ENCODE measurements around the gene POLR3A.

The POLR3A gene

GRCh38 chr10:77975086-77975666, 54.1 kb downstream of the POLR3A start:
- Histone ChIP-seq H3K4me3 (ENCODE audit: severe bottlenecking) (no peak overlapping the region), H3K27me3 (ENCODE audit: insufficient read depth, poor library complexity, severe bottlenecking) (no peaks in the 10 kb centered on the region), H3K4me1 (ENCODE audit: insufficient read depth, poor library complexity, severe bottlenecking) (peaks cover 8% of the 10 kb centered on the region), H3K27ac (ENCODE audit: poor library complexity, severe bottlenecking) (no peak overlapping the region), H3K36me3 (ENCODE audit: low read depth) (peaks cover 41% of the 10 kb centered on the region), H3K9me3 (ENCODE audit: severe bottlenecking) (no peaks in the 10 kb centered on the region)
- TF ChIP-seq CTCF (IDR thresholded peaks at IDR 0.05; ENCODE audit: poor library complexity, severe bottlenecking) = no peak
- DNase-seq (ENCODE audit: low spot score) (no peak), ATAC-seq (ENCODE audit: low read depth) (no peak)

- no peaks in the 10 kb centered on the region for H3K9me3 ChIP-seq (ENCODE audit: severe bottlenecking)
- TF ChIP-seq CTCF (IDR thresholded peaks at IDR 0.05; ENCODE audit: poor library complexity, severe bottlenecking) = peak; percentile 34
- H3K27me3 ChIP-seq (ENCODE audit: insufficient read depth, poor library complexity, severe bottlenecking) = no peaks in the 10 kb centered on the region
- H3K4me1 ChIP-seq (ENCODE audit: insufficient read depth, poor library complexity, severe bottlenecking) = peaks cover 8% of the 10 kb centered on the region
- H3K27ac ChIP-seq (ENCODE audit: poor library complexity, severe bottlenecking) = no peak overlapping the region
- no peak overlapping the region for H3K4me3 ChIP-seq (ENCODE audit: severe bottlenecking)
- peaks cover 34% of the 10 kb centered on the region for H3K36me3 ChIP-seq (ENCODE audit: low read depth)
- no peak for DNase-seq (ENCODE audit: low spot score)
- ATAC-seq (ENCODE audit: low read depth) = no peak
These were observed 54.8 kb downstream of the POLR3A start for GRCh38 chr10:77974396-77975074.

GRCh38 chr10:77973276-77973675, 56.0 kb downstream of the POLR3A start:
- no peak for DNase-seq (ENCODE audit: low spot score)
- Histone ChIP-seq H3K27me3 (ENCODE audit: insufficient read depth, poor library complexity, severe bottlenecking) (no peaks in the 10 kb centered on the region), H3K36me3 (ENCODE audit: low read depth) (peaks cover 24% of the 10 kb centered on the region), H3K27ac (ENCODE audit: poor library complexity, severe bottlenecking) (no peak overlapping the region), H3K9me3 (ENCODE audit: severe bottlenecking) (no peaks in the 10 kb centered on the region), H3K4me3 (ENCODE audit: severe bottlenecking) (no peak overlapping the region), H3K4me1 (ENCODE audit: insufficient read depth, poor library complexity, severe bottlenecking) (peaks cover 8% of the 10 kb centered on the region)
- ATAC-seq (ENCODE audit: low read depth) = no peak
- no peak for TF ChIP-seq CTCF (IDR thresholded peaks at IDR 0.05; ENCODE audit: poor library complexity, severe bottlenecking)

GRCh38 chr10:77972148-77972547, 57.2 kb downstream of the POLR3A start:
- ATAC-seq (ENCODE audit: low read depth) (no peak), DNase-seq (ENCODE audit: low spot score) (no peak)
- Histone ChIP-seq H3K4me3 (ENCODE audit: severe bottlenecking) (no peak overlapping the region), H3K9me3 (ENCODE audit: severe bottlenecking) (no peaks in the 10 kb centered on the region), H3K27ac (ENCODE audit: poor library complexity, severe bottlenecking) (peak overlapping the region; percentile 51), H3K4me1 (ENCODE audit: insufficient read depth, poor library complexity, severe bottlenecking) (peaks cover 8% of the 10 kb centered on the region), H3K27me3 (ENCODE audit: insufficient read depth, poor library complexity, severe bottlenecking) (no peaks in the 10 kb centered on the region), H3K36me3 (ENCODE audit: low read depth) (peaks cover 13% of the 10 kb centered on the region)
- no peak for TF ChIP-seq CTCF (IDR thresholded peaks at IDR 0.05; ENCODE audit: poor library complexity, severe bottlenecking)

GRCh38 chr10:77971804-77972144, 57.5 kb downstream of the POLR3A start:
- Histone ChIP-seq H3K27me3 (ENCODE audit: insufficient read depth, poor library complexity, severe bottlenecking) (no peaks in the 10 kb centered on the region), H3K36me3 (ENCODE audit: low read depth) (peaks cover 9% of the 10 kb centered on the region), H3K4me1 (ENCODE audit: insufficient read depth, poor library complexity, severe bottlenecking) (peaks cover 8% of the 10 kb centered on the region), H3K27ac (ENCODE audit: poor library complexity, severe bottlenecking) (peak overlapping the region; percentile 51), H3K4me3 (ENCODE audit: severe bottlenecking) (no peak overlapping the region), H3K9me3 (ENCODE audit: severe bottlenecking) (no peaks in the 10 kb centered on the region)
- ATAC-seq (ENCODE audit: low read depth) (no peak), DNase-seq (ENCODE audit: low spot score) (no peak)
- no peak for TF ChIP-seq CTCF (IDR thresholded peaks at IDR 0.05; ENCODE audit: poor library complexity, severe bottlenecking)
